ENCODE results near the gene STMN3. TPM values are rescaled to one million over a fixed set of nuclear protein-coding genes. Genes with fewer than 3 reads are reported as not detected.

Gene STMN3
- total and polyA plus RNA-seq, 4 donors: 0.42 to 2.9 (median 0.91) TPM

DNA sequence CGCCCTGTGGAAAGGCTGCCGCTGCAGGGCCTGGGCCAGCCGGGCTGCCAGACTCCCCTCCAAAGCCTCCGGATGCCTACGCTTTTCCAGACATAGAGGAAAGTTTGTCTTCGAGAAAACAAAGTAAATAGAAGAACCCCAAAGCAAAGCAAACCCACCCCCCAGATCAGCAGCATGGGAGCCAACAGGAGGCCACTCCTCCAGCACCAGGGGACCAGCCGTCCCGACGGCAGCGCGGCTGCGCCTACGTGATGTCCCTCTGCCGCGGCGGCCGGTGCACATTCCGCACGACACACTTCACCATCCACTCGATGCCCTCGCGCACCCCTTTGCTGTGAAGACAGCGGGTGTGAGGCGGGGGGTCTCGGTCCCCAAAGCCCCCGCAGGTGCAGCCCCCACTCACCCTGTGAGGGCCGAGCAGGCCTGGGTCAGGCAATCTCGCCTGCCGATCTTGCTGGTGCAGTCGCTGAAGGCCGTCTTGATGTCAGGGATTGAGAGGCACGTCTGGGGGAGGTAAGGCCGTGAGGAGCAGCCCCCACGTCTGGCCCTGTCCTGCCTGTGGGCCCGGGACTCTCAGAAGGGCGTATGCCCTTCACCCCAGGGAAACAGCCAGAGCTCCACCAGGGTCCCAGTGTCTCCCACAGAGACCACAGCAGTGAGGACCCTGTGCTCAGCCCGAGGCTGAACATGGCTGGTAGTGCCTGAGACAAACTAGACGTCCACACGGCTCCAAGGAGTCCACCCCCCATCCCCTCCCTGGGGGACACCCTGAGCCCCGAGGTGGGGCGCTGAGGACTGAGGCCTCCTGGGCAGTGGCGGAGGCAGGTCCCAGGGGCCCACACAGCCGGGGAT is 47.2 kb upstream of the STMN3 start:
- Histone ChIP-seq H3K36me3 (ENCODE audit: control insufficient read depth in 4 of 4, insufficient read depth in 3 of 4, low read depth in 1 of 4, low read length in 3 of 4) (peaks cover 0 to 22% (median 1%) of the 10 kb centered on the region in 4 donors), H3K27me3 (ENCODE audit: control insufficient read depth in 4 of 4, insufficient read depth in 4 of 4, low read length in 3 of 4) (no peaks in the 10 kb centered on the region), H3K27ac (ENCODE audit: low read depth in 1 of 2, low read length in 2 of 2) (no peak overlapping the region), H3K9me3 (ENCODE audit: control insufficient read depth in 4 of 4, low read length in 3 of 4) (no peaks in the 10 kb centered on the region), H3K9ac (ENCODE audit: low read depth in 1 of 2, low read length in 2 of 2) (no peak overlapping the region), H3K4me3 (ENCODE audit: low read depth in 1 of 3, low read length in 3 of 3) (no peak overlapping the region), H3K4me1 (ENCODE audit: control insufficient read depth in 4 of 4, insufficient read depth in 4 of 4, low read length in 3 of 4) (peaks cover 7 to 20% (median 13%) of the 10 kb centered on the region in 4 donors)
- DNase-seq (ENCODE audit: low spot score): no peak
- 95% methylated on average over 43 of the region's 43 CpGs for WGBS
- no peak for TF ChIP-seq HNF4G (IDR thresholded peaks at IDR 0.05)
- no peak for TF ChIP-seq RXRA (IDR thresholded peaks at IDR 0.05)
- TF ChIP-seq, protein P1, sequence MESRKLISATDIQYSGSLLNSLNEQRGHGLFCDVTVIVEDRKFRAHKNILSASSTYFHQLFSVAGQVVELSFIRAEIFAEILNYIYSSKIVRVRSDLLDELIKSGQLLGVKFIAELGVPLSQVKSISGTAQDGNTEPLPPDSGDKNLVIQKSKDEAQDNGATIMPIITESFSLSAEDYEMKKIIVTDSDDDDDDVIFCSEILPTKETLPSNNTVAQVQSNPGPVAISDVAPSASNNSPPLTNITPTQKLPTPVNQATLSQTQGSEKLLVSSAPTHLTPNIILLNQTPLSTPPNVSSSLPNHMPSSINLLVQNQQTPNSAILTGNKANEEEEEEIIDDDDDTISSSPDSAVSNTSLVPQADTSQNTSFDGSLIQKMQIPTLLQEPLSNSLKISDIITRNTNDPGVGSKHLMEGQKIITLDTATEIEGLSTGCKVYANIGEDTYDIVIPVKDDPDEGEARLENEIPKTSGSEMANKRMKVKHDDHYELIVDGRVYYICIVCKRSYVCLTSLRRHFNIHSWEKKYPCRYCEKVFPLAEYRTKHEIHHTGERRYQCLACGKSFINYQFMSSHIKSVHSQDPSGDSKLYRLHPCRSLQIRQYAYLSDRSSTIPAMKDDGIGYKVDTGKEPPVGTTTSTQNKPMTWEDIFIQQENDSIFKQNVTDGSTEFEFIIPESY (IDR thresholded peaks at IDR 0.05): no peak
- TF ChIP-seq TAF1 (conservative IDR thresholded peaks at IDR 0.05): no peak
- no peak for TF ChIP-seq FOXA1 (IDR thresholded peaks at IDR 0.05)
- TF ChIP-seq, protein P2, sequence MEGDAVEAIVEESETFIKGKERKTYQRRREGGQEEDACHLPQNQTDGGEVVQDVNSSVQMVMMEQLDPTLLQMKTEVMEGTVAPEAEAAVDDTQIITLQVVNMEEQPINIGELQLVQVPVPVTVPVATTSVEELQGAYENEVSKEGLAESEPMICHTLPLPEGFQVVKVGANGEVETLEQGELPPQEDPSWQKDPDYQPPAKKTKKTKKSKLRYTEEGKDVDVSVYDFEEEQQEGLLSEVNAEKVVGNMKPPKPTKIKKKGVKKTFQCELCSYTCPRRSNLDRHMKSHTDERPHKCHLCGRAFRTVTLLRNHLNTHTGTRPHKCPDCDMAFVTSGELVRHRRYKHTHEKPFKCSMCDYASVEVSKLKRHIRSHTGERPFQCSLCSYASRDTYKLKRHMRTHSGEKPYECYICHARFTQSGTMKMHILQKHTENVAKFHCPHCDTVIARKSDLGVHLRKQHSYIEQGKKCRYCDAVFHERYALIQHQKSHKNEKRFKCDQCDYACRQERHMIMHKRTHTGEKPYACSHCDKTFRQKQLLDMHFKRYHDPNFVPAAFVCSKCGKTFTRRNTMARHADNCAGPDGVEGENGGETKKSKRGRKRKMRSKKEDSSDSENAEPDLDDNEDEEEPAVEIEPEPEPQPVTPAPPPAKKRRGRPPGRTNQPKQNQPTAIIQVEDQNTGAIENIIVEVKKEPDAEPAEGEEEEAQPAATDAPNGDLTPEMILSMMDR (IDR thresholded peaks at IDR 0.05; ENCODE audit: low read depth, low read length, missing input control): no peak
- no peak for TF ChIP-seq FOXA2 (IDR thresholded peaks at IDR 0.05)
- no peak for TF ChIP-seq EGR1 (IDR thresholded peaks at IDR 0.05; ENCODE audit: low read depth in 2 of 2)
- no peak for TF ChIP-seq HNF4A (conservative IDR thresholded peaks at IDR 0.05)
- TF ChIP-seq JUND (IDR thresholded peaks at IDR 0.05): no peak
- TF ChIP-seq, protein P3, sequence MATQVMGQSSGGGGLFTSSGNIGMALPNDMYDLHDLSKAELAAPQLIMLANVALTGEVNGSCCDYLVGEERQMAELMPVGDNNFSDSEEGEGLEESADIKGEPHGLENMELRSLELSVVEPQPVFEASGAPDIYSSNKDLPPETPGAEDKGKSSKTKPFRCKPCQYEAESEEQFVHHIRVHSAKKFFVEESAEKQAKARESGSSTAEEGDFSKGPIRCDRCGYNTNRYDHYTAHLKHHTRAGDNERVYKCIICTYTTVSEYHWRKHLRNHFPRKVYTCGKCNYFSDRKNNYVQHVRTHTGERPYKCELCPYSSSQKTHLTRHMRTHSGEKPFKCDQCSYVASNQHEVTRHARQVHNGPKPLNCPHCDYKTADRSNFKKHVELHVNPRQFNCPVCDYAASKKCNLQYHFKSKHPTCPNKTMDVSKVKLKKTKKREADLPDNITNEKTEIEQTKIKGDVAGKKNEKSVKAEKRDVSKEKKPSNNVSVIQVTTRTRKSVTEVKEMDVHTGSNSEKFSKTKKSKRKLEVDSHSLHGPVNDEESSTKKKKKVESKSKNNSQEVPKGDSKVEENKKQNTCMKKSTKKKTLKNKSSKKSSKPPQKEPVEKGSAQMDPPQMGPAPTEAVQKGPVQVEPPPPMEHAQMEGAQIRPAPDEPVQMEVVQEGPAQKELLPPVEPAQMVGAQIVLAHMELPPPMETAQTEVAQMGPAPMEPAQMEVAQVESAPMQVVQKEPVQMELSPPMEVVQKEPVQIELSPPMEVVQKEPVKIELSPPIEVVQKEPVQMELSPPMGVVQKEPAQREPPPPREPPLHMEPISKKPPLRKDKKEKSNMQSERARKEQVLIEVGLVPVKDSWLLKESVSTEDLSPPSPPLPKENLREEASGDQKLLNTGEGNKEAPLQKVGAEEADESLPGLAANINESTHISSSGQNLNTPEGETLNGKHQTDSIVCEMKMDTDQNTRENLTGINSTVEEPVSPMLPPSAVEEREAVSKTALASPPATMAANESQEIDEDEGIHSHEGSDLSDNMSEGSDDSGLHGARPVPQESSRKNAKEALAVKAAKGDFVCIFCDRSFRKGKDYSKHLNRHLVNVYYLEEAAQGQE (IDR thresholded peaks at IDR 0.05): no peak
- TF ChIP-seq, protein P4, sequence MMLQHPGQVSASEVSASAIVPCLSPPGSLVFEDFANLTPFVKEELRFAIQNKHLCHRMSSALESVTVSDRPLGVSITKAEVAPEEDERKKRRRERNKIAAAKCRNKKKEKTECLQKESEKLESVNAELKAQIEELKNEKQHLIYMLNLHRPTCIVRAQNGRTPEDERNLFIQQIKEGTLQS (IDR thresholded peaks at IDR 0.05): no peak
- TF ChIP-seq RAD21 (IDR thresholded peaks at IDR 0.05): no peak
- TF ChIP-seq, protein P5, sequence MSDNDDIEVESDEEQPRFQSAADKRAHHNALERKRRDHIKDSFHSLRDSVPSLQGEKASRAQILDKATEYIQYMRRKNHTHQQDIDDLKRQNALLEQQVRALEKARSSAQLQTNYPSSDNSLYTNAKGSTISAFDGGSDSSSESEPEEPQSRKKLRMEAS (IDR thresholded peaks at IDR 0.05): no peak
- TF ChIP-seq YY1 (IDR thresholded peaks at IDR 0.05): no peak
- no peak for TF ChIP-seq SP1 (IDR thresholded peaks at IDR 0.05)
- no peak for TF ChIP-seq GABPA (IDR thresholded peaks at IDR 0.05 in 1 of 2, conservative IDR thresholded peaks at IDR 0.05 in 1 of 2)
- no peak for TF ChIP-seq NR2F2 (IDR thresholded peaks at IDR 0.05)
